Astrocyte (in vitro differentiated cells and primary cell): ENCODE measurements around the gene DIO1.

Experiments
- EZH2 ChIP-seq: IDR thresholded peaks from 2 replicates; pipeline ENCODE4 v1.6.1; 2012; ENCODE audit warnings: mild to moderate bottlenecking, low read length, inconsistent platforms; ENCODE audit not compliant: insufficient read depth
- TF ChIP-seq, protein P1 (sequence below): IDR thresholded peaks from 2 replicates; pipeline ENCODE4 v1.5.1; 2011; ENCODE audit warnings: low read depth, mild to moderate bottlenecking, inconsistent platforms, low read length, moderate library complexity; ENCODE audit not compliant: insufficient read depth

DNA sequence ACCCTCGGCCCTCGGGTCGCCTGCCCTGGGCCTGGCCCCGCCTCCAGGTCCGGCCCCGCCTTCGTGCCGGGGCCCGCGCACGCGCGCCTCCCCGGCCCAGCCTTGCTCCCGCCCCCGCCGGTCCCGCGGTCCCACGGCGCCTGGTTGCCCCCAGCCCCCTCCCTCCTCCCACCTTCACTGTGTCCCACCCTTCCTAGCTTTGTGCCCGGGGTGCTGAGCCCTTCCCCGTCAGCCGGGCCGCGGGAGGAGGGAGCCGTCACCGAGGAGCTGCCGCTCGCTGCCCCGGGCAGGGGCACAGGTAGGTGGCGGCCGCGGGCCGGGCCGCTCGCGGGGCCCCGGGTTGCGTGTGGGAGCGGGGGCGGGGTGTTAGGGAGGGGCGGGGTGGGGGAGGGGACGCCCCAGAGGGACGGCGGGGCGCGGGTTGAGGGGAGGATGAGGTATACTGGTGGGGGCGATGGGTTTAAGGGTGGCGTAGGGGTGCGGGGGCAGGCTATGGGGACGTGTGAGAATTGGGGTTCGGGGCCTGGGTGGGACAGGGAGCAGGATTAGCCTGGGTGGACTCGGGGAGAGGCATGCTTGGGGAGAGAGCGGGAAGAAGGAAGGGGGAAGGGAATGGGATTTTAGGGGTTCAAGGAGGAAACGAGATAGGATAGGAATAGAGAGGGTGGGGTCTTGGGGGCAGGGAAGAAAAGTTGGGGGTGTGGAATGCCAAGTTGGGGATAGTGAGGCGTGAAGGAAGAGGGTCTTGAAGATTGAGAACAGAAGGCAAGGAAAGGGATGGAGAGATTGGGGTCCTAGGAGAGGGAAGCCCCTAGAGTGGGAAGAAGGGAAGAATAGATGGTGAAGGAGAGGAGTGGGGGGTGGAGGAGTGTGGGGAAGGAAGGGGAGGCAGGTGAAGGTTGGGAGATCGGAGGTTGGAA is 52.5 kb downstream of the DIO1 start, which contains the start of gene LRRC42:
- TF ChIP-seq, protein P1, sequence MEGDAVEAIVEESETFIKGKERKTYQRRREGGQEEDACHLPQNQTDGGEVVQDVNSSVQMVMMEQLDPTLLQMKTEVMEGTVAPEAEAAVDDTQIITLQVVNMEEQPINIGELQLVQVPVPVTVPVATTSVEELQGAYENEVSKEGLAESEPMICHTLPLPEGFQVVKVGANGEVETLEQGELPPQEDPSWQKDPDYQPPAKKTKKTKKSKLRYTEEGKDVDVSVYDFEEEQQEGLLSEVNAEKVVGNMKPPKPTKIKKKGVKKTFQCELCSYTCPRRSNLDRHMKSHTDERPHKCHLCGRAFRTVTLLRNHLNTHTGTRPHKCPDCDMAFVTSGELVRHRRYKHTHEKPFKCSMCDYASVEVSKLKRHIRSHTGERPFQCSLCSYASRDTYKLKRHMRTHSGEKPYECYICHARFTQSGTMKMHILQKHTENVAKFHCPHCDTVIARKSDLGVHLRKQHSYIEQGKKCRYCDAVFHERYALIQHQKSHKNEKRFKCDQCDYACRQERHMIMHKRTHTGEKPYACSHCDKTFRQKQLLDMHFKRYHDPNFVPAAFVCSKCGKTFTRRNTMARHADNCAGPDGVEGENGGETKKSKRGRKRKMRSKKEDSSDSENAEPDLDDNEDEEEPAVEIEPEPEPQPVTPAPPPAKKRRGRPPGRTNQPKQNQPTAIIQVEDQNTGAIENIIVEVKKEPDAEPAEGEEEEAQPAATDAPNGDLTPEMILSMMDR, result no peak
- TF ChIP-seq EZH2, result no peak
